SK-N-SH treated with all-trans-retinoic acid at 6 μM for 48 hours (cell line): ENCODE results near the gene GLMP.

Experiments used
- CSDC2 ChIP-seq: fragments of 250-450 bp; sonication (Bioruptor Pico); IDR thresholded peaks from 2 replicates; pipeline ENCODE4 v1.5.0; 2020; ENCODE audit warnings: mild to moderate bottlenecking, moderate library complexity
- ESRRG ChIP-seq: fragments of 250-450 bp; sonication (Bioruptor Pico); IDR thresholded peaks from 2 replicates; pipeline ENCODE4 v1.6.1; 2021; ENCODE audit warnings: mild to moderate bottlenecking
- PATZ1 ChIP-seq: fragments of 250-450 bp; sonication (Bioruptor Pico); IDR thresholded peaks from 2 replicates; pipeline ENCODE4 v1.8.0; 2020; ENCODE audit warnings: mild to moderate bottlenecking, moderate library complexity, borderline replicate concordance
- ZFP30 ChIP-seq: fragments of 450-650 bp; formaldehyde crosslinking; IDR thresholded peaks from 2 replicates; pipeline ENCODE4 v1.5.0; 2022; ENCODE audit warnings: mild to moderate bottlenecking, moderate library complexity
- TF ChIP-seq, protein P1 (sequence below): fragments of 250-450 bp; sonication (Bioruptor Pico); IDR thresholded peaks from 2 replicates; pipeline ENCODE4 v1.5.1; 2020; ENCODE audit warnings: low read depth, mild to moderate bottlenecking, moderate library complexity

GRCh38 chr1:156253634-156254033, 41.8 kb downstream of the GLMP start:
- TF ChIP-seq ESRRG (no peak), CSDC2 (CRISPR knock-in tag) (no peak), PATZ1 (CRISPR knock-in tag) (no peak), ZFP30 (CRISPR knock-in tag) (no peak)
- TF ChIP-seq, protein P1, sequence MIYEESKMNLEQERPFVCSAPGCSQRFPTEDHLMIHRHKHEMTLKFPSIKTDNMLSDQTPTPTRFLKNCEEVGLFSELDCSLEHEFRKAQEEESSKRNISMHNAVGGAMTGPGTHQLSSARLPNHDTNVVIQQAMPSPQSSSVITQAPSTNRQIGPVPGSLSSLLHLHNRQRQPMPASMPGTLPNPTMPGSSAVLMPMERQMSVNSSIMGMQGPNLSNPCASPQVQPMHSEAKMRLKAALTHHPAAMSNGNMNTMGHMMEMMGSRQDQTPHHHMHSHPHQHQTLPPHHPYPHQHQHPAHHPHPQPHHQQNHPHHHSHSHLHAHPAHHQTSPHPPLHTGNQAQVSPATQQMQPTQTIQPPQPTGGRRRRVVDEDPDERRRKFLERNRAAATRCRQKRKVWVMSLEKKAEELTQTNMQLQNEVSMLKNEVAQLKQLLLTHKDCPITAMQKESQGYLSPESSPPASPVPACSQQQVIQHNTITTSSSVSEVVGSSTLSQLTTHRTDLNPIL (CRISPR knock-in tag), result no peak
